GM23248 (cell line): ENCODE data around the gene RANGAP1.

Source experiments
- EZH2 ChIP-seq: fragments of 200-600 bp; sonication (generic); IDR thresholded peaks from 2 replicates; pipeline ENCODE4 v1.6.1; 2018; ENCODE audit warnings: antibody characterized with exemption, mild to moderate bottlenecking; ENCODE audit not compliant: insufficient read depth, poor library complexity, severe bottlenecking
- EZH2phosphoT487 ChIP-seq: fragments of 200-600 bp; sonication (generic); IDR thresholded peaks from 2 replicates; pipeline ENCODE4 v1.6.1; 2018; ENCODE audit warnings: antibody characterized with exemption, moderate library complexity, mild to moderate bottlenecking, low read depth; ENCODE audit not compliant: insufficient read depth

- TF ChIP-seq EZH2 (no peak), EZH2phosphoT487 (no peak)
These were observed 69.0 kb downstream of the RANGAP1 start for GRCh38 chr22:41216984-41217383.
